HepG2 (cell line): Measurements from ENCODE around the gene KANK4. TPM values are rescaled to one million over a fixed set of nuclear protein-coding genes. Genes with fewer than 3 reads are reported as not detected.

Source experiments
- ATAC-seq: fragments of 200-7000 bp; cut with Tn5 transposase; 3 replicates; pipeline ENCODE4 v1.9.1; 2020; ENCODE audit warnings: mild to moderate bottlenecking, moderate library complexity
- BruUV-seq: library from RNA; stranded (reverse); fragments of 400-500 nt; replicated peaks from 2 replicates; lab custom pipeline; 2021; lab: Mats Ljungman, UMichigan
- CTCF ChIA-PET: fragments of 300-600 bp; formaldehyde crosslinking; extraction: SDS; loops from one replicate; lab custom pipeline; 2021; ENCODE audit warnings: low total read pairs, inconsistent platforms, low intra/inter-chr PET ratio; lab: Yijun Ruan, JAX
- POLR2A ChIA-PET: fragments of 350-600 bp; sonication (Branson Sonifier 250); formaldehyde crosslinking; loops from one replicate; lab custom pipeline; 2020; ENCODE audit warnings: antibody characterized with exemption, inconsistent platforms; lab: Yijun Ruan, JAX
- DNase-seq: peaks from one replicate; pipeline ENCODE4 v3.0.0-alpha.2; 2015; ENCODE audit warnings: low spot score
- FAIRE-seq: peaks from 3 replicates; lab custom pipeline; 2011; peaks lifted over from hg19 to GRCh38; lab: Jason Lieb, UNC
- H2AFZ ChIP-seq: one replicate; pipeline ENCODE4 v1.6.1; 2011; ENCODE audit warnings: low read length, inconsistent platforms
- H3K27ac ChIP-seq: fragments of 300-600 bp; 3 replicates; pipeline ENCODE4 v1.8.0; 2011; ENCODE audit warnings: mixed run types, mild to moderate bottlenecking, mixed read lengths, low read length, inconsistent platforms; ENCODE audit not compliant: insufficient read depth; ENCODE audit errors: extremely low read length
- H3K27me3 ChIP-seq, 2 experiments: fragments of 200-600 bp in 1 of 2; 2 replicates in 1 of 2; 3 replicates in 1 of 2; pipeline versions ENCODE4 v1.6.0 to v1.8.0; 2011; ENCODE audit warnings: low read length in 2 of 2, mild to moderate bottlenecking in 2 of 2, moderate library complexity in 2 of 2, inconsistent platforms in 1 of 2; ENCODE audit not compliant: insufficient read depth in 2 of 2, control insufficient read depth in 1 of 2
- H3K36me3 ChIP-seq, 2 experiments: fragments of 200-600 bp in 1 of 2; replicated peaks in 1 of 2; 2 replicates in 1 of 2; 3 replicates in 1 of 2; pipeline versions ENCODE4 v1.5.1 to v1.8.0; 2011; ENCODE audit warnings: low read length in 2 of 2, inconsistent platforms in 1 of 2; ENCODE audit not compliant: insufficient read depth in 2 of 2, control insufficient read depth in 1 of 2
- H3K4me1 ChIP-seq: 2 replicates; pipeline ENCODE4 v1.5.1; 2012; ENCODE audit warnings: low read length, inconsistent platforms; ENCODE audit not compliant: insufficient read depth
- H3K4me2 ChIP-seq: 2 replicates; pipeline ENCODE4 v1.6.0; 2011; ENCODE audit warnings: low read depth, low read length, inconsistent platforms
- H3K4me3 ChIP-seq, 3 experiments: fragments of 200-600 bp in 1 of 3; sonication (generic), shearing (Covaris generic) in 1 of 3; replicated peaks in 1 of 3; 2 replicates each; pipeline ENCODE4 v1.5.1; 2011 to 2016; ENCODE audit warnings: low read length in 3 of 3, inconsistent platforms in 2 of 3, low read depth in 2 of 3, mild to moderate bottlenecking in 2 of 3, control low read depth in 1 of 3, mixed read lengths in 1 of 3; ENCODE audit not compliant: insufficient read depth in 1 of 3
- H3K79me2 ChIP-seq: one replicate; pipeline ENCODE4 v1.6.1; 2011; ENCODE audit warnings: low read length, inconsistent platforms; ENCODE audit not compliant: insufficient read depth
- H3K9ac ChIP-seq: 2 replicates; pipeline ENCODE4 v1.6.0; 2011; ENCODE audit warnings: mild to moderate bottlenecking, low read depth, low read length, inconsistent platforms; ENCODE audit not compliant: insufficient read depth
- H3K9me3 ChIP-seq: 2 replicates; pipeline ENCODE4 v1.5.1; 2012; ENCODE audit warnings: mild to moderate bottlenecking, low read length
- H4K20me1 ChIP-seq: 2 replicates; pipeline ENCODE4 v1.6.0; 2011; ENCODE audit warnings: inconsistent platforms, mild to moderate bottlenecking, low read length, moderate library complexity; ENCODE audit not compliant: insufficient read depth
- PAX8 ChIP-seq: sonication (generic); formaldehyde crosslinking; IDR thresholded peaks from 2 replicates; pipeline ENCODE4 v1.8.0; 2022; ENCODE audit warnings: mild to moderate bottlenecking, missing genetic modification reagents, borderline replicate concordance
- RBAK ChIP-seq: sonication (generic); formaldehyde crosslinking; IDR thresholded peaks from 2 replicates; pipeline ENCODE4 v1.5.1; 2020; ENCODE audit warnings: mild to moderate bottlenecking, missing genetic modification reagents
- ZBTB1 ChIP-seq: sonication (generic); formaldehyde crosslinking; IDR thresholded peaks from 2 replicates; pipeline ENCODE4 v1.4.0; 2020; ENCODE audit warnings: missing genetic modification reagents, borderline replicate concordance
- ZNF205 ChIP-seq: IDR thresholded peaks from 2 replicates; pipeline ENCODE4 v1.6.1; 2018; ENCODE audit warnings: missing biosample characterization, missing genetic modification reagents
- WGBS: methylation state at CpG from one replicate; pipeline ENCODE4 v1.1.6; 2017; ENCODE audit warnings: low lambda C conversion rate; 5-methylcytosine and 5-hydroxymethylcytosine counted together
- in situ Hi-C: cut with HindIII; loops from 2 replicates; pipeline ENCODE4 v1.10.0; 2017; ENCODE audit warnings: low pct_unique_long_range_greater_than_20kb; ENCODE audit not compliant: extremely low pct_ligation_motif_present
- intact Hi-C: fragments of 100-400 bp; cut with micrococcal nuclease; formaldehyde crosslinking; loops from one replicate; pipeline ENCODE4 v1.10.0; 2022; ENCODE audit not compliant: unreplicated experiment
- polyA plus RNA-seq, 8 experiments: library from polyadenylated mRNA; depleted of rRNA in 3 of 8; stranded (reverse) in 7 of 8; unstranded in 1 of 8; fragments of >200 nt; fragmentation: Illumina TruSeq in 4 of 8; extraction: Trizol in 4 of 8; gene quantifications; 2 replicates each; pipeline versions ENCODE4 v1.2.1 to v1.2.3, GENCODE V29; 2011 to 2016; ENCODE audit warnings: low read depth in 4 of 8, missing spikeins in 1 of 8, mixed read lengths in 1 of 8; ENCODE audit not compliant: insufficient read depth in 1 of 8
- total RNA-seq, 5 experiments: library from RNA; depleted of rRNA; stranded (reverse); fragments of >200 nt; fragmentation: Illumina TruSeq; extraction: Trizol; gene quantifications; 2 replicates each; pipeline ENCODE4 v1.2.3, GENCODE V29; 2016; ENCODE audit warnings: low read depth in 1 of 5

KANK4 gene
- total and polyA plus RNA-seq, 2 of the 13 experiments (the other 11 are each of a cell fraction or from before 2014, with no cell fraction given), result 16.1 to 25.7 TPM

DNA sequence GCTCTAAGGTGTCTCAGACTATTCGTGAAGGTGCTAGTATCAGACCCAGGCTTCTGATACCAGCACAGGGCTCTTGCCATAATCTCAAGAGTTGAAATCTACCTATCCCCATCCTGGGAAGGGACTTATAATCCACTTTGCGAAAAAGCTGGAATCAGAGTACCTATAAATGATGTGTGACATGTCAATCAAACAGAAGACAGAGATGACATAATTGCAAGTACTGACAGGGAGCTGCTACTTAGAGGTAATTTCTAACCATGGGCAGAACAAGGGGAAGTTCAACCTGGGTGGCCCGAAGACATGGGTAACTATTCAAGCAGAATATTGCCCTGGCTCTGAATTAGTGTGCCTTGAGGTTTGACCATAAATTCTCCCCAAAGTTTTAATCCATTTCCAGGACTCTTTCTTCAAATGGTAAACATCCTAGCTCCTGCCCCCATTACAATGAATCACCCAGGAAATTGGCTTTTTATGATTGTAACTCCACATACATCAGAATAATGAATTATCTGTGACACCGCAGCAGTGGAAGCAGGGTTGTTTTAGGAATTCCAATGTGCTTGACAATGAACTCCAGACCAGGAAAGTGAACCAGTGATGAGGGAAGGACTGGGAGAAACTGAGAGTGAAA lies 37.2 kb downstream of the KANK4 start:
- no peak for DNase-seq
- WGBS, result 95% methylated on average over 4 of the region's 4 CpGs
- Histone ChIP-seq H3K27ac (no peak overlapping the region), H2AFZ (no peak overlapping the region), H4K20me1 (no peaks in the 10 kb centered on the region), H3K4me1 (peaks cover 33% of the 10 kb centered on the region), H3K36me3 (peaks cover 7 to 35% of the 10 kb centered on the region in 2 experiments; a peak in 4 of 5 replicates), H3K27me3 (no peaks in the 10 kb centered on the region), H3K79me2 (peaks cover 21% of the 10 kb centered on the region), H3K4me2 (no peak overlapping the region), H3K9ac (no peak overlapping the region), H3K9me3 (peaks cover 6% of the 10 kb centered on the region; the same call in 1 of the 2 replicates), H3K4me3 (no peak overlapping the region)
- no peak for ATAC-seq
- ChIA-PET CTCF (no interaction called here), POLR2A (no interaction called here)
- TF ChIP-seq ZNF205 (CRISPR knock-in tag), result no peak
- intact Hi-C loops, result no loop called here
- in situ Hi-C loops, result no loop called here
- FAIRE-seq, result no peak
- BruUV-seq, result no TSS peak

DNA sequence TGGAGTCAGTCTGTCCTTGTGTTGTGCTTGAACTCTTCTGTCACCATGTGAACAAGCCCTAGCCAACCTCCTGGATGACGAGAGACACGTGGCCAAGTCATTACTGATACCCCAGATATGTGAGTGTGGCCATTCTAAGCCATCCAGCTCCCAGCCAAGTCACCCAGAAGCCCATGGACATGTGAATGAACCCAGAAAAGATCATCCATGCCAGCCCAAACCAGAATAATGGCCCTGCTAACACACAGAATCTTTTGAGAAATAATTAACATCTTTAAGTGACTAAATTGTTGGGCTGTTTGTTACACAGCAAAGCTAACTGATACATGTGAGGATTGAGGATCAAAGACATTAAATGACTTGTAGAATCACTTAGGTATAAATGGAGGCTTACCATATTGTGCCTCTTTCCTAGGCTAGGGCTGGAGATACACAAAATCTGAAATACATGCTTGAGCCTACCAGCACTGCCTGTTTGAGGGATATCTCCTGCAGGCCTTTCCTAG lies 38.2 kb downstream of the KANK4 start:
- DNase-seq, result no peak
- in situ Hi-C loops, result no loop called here

More for the DNA sequence above, 38.2 kb downstream of the KANK4 start:
- no peak overlapping the region for H2AFZ ChIP-seq
- no peaks in the 10 kb centered on the region for H4K20me1 ChIP-seq
- H3K36me3 ChIP-seq, result peaks cover 7 to 41% of the 10 kb centered on the region in 2 experiments; a peak in 4 of 5 replicates
- ATAC-seq, result no peak
- WGBS, result 53% methylated on average over 2 of the region's 2 CpGs
- BruUV-seq, result TSS peak; percentile 23
- TF ChIP-seq PAX8 (no peak), ZBTB1 (CRISPR knock-in tag) (no peak), RBAK (peak; percentile 92)
- peaks cover 18% of the 10 kb centered on the region for H3K79me2 ChIP-seq
- no peak overlapping the region for H3K27ac ChIP-seq
- H3K9ac ChIP-seq, result no peak overlapping the region
- CTCF ChIA-PET, result no interaction called here
- H3K9me3 ChIP-seq, result peaks cover 6% of the 10 kb centered on the region; the same call in 1 of the 2 replicates
- POLR2A ChIA-PET, result no interaction called here
- H3K4me3 ChIP-seq, result no peak overlapping the region
- H3K4me2 ChIP-seq, result no peak overlapping the region
- no peaks in the 10 kb centered on the region for H3K27me3 ChIP-seq
- no peak for FAIRE-seq
- intact Hi-C loops, result no loop called here
- peaks cover 22% of the 10 kb centered on the region for H3K4me1 ChIP-seq
